HepG2 (cell line): Measurements from ENCODE around the gene COL9A3. TPM values are rescaled to one million over a fixed set of nuclear protein-coding genes. Genes with fewer than 3 reads are reported as not detected.

Experiments used
- ATM ChIP-seq: fragments of 450-650 bp; IDR thresholded peaks from 2 replicates; pipeline ENCODE4 v1.7.1; 2017; ENCODE audit warnings: mild to moderate bottlenecking, borderline replicate concordance
- CCDC6 ChIP-seq: sonication (generic); formaldehyde crosslinking; IDR thresholded peaks from 2 replicates; pipeline ENCODE4 v1.8.1; 2022; ENCODE audit warnings: mild to moderate bottlenecking, missing genetic modification reagents, moderate library complexity
- GTF3A ChIP-seq: sonication (generic); formaldehyde crosslinking; conservative IDR thresholded peaks from 2 replicates; pipeline ENCODE4 v1.4.0; 2020; ENCODE audit warnings: mild to moderate bottlenecking, missing genetic modification reagents
- MYNN ChIP-seq: sonication (generic); formaldehyde crosslinking; IDR thresholded peaks from 2 replicates; pipeline ENCODE4 v1.4.0; 2020; ENCODE audit warnings: mild to moderate bottlenecking, low read depth, missing genetic modification reagents
- PLRG1 ChIP-seq: fragments of 450-650 bp; conservative IDR thresholded peaks from 2 replicates; pipeline ENCODE4 v1.6.1; 2016
- RFX1 ChIP-seq: fragments of 450-650 bp; IDR thresholded peaks from 2 replicates; pipeline ENCODE4 v1.6.1; 2017
- TP53 ChIP-seq: sonication (generic); formaldehyde crosslinking; conservative IDR thresholded peaks from 2 replicates; pipeline ENCODE4 v1.4.0; 2020; ENCODE audit warnings: missing genetic modification reagents
- ZBTB38 ChIP-seq: sonication (generic); formaldehyde crosslinking; IDR thresholded peaks from 2 replicates; pipeline ENCODE4 v1.5.1; 2020; ENCODE audit warnings: mild to moderate bottlenecking, missing genetic modification reagents
- ZFP41 ChIP-seq: sonication (generic); formaldehyde crosslinking; IDR thresholded peaks from 2 replicates; pipeline ENCODE4 v1.4.0; 2020; ENCODE audit warnings: mild to moderate bottlenecking, missing genetic modification reagents, borderline replicate concordance
- ZKSCAN1 ChIP-seq: fragments of 150-350 bp; IDR thresholded peaks from 2 replicates; pipeline ENCODE4 v1.6.1; 2014; ENCODE audit warnings: low read length
- ZNF124 ChIP-seq: sonication (generic); formaldehyde crosslinking; IDR thresholded peaks from 2 replicates; pipeline ENCODE4 v1.4.0; 2020; ENCODE audit warnings: missing genetic modification reagents
- ZNF484 ChIP-seq: sonication (generic); formaldehyde crosslinking; IDR thresholded peaks from 2 replicates; pipeline ENCODE4 v1.5.1; 2020; ENCODE audit warnings: mild to moderate bottlenecking, low read depth, missing genetic modification reagents, borderline replicate concordance
- ZNF761 ChIP-seq: sonication (generic); formaldehyde crosslinking; conservative IDR thresholded peaks from 2 replicates; pipeline ENCODE4 v1.4.0; 2020; ENCODE audit warnings: mild to moderate bottlenecking, missing genetic modification reagents
- polyA plus RNA-seq, 8 experiments: library from polyadenylated mRNA; depleted of rRNA in 3 of 8; stranded (reverse) in 7 of 8; unstranded in 1 of 8; fragments of >200 nt; fragmentation: Illumina TruSeq in 4 of 8; extraction: Trizol in 4 of 8; gene quantifications; 2 replicates each; pipeline versions ENCODE4 v1.2.1 to v1.2.3, GENCODE V29; 2011 to 2016; ENCODE audit warnings: low read depth in 4 of 8, missing spikeins in 1 of 8, mixed read lengths in 1 of 8; ENCODE audit not compliant: insufficient read depth in 1 of 8
- total RNA-seq, 5 experiments: library from RNA; depleted of rRNA; stranded (reverse); fragments of >200 nt; fragmentation: Illumina TruSeq; extraction: Trizol; gene quantifications; 2 replicates each; pipeline ENCODE4 v1.2.3, GENCODE V29; 2016; ENCODE audit warnings: low read depth in 1 of 5
- TF ChIP-seq, protein P1 (sequence below): sonication (generic); formaldehyde crosslinking; IDR thresholded peaks from 2 replicates; pipeline ENCODE4 v1.4.0; 2020; ENCODE audit warnings: mild to moderate bottlenecking, missing genetic modification reagents
- TF ChIP-seq, protein P2 (sequence below): sonication (generic); formaldehyde crosslinking; IDR thresholded peaks from 2 replicates; pipeline ENCODE4 v1.4.0; 2020; ENCODE audit warnings: missing genetic modification reagents, borderline replicate concordance
- TF ChIP-seq, protein P3 (sequence below), 2 experiments: sonication (generic) in 1 of 2; formaldehyde crosslinking in 1 of 2; IDR thresholded peaks; 2 replicates each; pipeline versions ENCODE4 v1.4.0 to v1.6.1; 2016 to 2020; ENCODE audit warnings: borderline replicate concordance in 1 of 2, low read depth in 1 of 2, mild to moderate bottlenecking in 1 of 2, missing genetic modification reagents in 1 of 2

COL9A3 gene
- total and polyA plus RNA-seq, 2 of the 13 experiments (the other 11 are each of a cell fraction or from before 2014, with no cell fraction given): 155 to 204 TPM

DNA sequence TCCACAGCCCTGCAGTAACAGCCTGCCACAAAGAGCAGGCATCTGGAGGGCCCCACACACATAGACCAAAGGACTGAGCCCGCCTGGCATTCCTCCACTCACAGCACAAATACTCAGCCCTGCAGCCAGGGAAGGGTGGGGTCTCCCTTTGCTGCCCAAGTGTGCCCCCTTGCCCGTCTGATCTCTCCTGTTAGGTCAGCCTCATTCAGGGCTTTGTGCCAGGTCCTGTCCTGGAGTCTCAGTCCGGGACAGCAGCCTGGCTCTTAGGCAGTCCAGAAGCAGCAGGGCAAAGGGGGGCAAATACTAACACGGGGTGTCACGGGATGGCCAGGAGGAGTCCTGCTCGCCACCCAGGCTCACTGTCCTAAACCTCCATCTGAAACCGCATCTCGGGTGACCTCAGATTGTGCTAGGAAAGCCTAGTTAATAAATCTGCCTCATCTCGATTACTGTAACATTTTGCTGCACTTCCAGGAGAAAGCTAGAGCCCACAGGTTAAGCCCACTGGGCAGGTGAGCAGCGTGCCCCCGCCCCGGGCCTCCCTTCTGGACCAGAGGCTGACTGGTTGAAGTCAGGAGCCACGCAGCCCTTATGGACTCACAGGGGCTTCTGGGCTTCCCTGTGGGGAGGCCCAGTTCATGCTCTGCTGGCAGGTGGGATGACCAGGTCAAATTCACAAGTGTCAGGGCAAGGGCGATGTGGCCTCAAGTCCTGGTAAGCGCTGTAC lies 15.4 kb upstream of the COL9A3 start (continued):
- TF ChIP-seq, protein P1, sequence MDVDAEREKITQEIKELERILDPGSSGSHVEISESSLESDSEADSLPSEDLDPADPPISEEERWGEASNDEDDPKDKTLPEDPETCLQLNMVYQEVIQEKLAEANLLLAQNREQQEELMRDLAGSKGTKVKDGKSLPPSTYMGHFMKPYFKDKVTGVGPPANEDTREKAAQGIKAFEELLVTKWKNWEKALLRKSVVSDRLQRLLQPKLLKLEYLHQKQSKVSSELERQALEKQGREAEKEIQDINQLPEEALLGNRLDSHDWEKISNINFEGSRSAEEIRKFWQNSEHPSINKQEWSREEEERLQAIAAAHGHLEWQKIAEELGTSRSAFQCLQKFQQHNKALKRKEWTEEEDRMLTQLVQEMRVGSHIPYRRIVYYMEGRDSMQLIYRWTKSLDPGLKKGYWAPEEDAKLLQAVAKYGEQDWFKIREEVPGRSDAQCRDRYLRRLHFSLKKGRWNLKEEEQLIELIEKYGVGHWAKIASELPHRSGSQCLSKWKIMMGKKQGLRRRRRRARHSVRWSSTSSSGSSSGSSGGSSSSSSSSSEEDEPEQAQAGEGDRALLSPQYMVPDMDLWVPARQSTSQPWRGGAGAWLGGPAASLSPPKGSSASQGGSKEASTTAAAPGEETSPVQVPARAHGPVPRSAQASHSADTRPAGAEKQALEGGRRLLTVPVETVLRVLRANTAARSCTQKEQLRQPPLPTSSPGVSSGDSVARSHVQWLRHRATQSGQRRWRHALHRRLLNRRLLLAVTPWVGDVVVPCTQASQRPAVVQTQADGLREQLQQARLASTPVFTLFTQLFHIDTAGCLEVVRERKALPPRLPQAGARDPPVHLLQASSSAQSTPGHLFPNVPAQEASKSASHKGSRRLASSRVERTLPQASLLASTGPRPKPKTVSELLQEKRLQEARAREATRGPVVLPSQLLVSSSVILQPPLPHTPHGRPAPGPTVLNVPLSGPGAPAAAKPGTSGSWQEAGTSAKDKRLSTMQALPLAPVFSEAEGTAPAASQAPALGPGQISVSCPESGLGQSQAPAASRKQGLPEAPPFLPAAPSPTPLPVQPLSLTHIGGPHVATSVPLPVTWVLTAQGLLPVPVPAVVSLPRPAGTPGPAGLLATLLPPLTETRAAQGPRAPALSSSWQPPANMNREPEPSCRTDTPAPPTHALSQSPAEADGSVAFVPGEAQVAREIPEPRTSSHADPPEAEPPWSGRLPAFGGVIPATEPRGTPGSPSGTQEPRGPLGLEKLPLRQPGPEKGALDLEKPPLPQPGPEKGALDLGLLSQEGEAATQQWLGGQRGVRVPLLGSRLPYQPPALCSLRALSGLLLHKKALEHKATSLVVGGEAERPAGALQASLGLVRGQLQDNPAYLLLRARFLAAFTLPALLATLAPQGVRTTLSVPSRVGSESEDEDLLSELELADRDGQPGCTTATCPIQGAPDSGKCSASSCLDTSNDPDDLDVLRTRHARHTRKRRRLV: no peak
- no peak for TF ChIP-seq TP53 (CRISPR knock-in tag)
- no peak for TF ChIP-seq RFX1
- 0 out of 2 replicates have a peak, but pooled peaks have one; percentile 36 for TF ChIP-seq ZNF761 (CRISPR knock-in tag)
- 0 out of 2 replicates have a peak, but pooled peaks have one; percentile 43 for TF ChIP-seq GTF3A (CRISPR knock-in tag)
- TF ChIP-seq CCDC6 (CRISPR knock-in tag): no peak
- no peak for TF ChIP-seq PLRG1
- TF ChIP-seq ZNF484 (CRISPR knock-in tag): no peak
- TF ChIP-seq ZNF124 (CRISPR knock-in tag): no peak
- no peak for TF ChIP-seq ZBTB38
- TF ChIP-seq ATM: no peak
- no peak for TF ChIP-seq ZKSCAN1
- TF ChIP-seq, protein P2, sequence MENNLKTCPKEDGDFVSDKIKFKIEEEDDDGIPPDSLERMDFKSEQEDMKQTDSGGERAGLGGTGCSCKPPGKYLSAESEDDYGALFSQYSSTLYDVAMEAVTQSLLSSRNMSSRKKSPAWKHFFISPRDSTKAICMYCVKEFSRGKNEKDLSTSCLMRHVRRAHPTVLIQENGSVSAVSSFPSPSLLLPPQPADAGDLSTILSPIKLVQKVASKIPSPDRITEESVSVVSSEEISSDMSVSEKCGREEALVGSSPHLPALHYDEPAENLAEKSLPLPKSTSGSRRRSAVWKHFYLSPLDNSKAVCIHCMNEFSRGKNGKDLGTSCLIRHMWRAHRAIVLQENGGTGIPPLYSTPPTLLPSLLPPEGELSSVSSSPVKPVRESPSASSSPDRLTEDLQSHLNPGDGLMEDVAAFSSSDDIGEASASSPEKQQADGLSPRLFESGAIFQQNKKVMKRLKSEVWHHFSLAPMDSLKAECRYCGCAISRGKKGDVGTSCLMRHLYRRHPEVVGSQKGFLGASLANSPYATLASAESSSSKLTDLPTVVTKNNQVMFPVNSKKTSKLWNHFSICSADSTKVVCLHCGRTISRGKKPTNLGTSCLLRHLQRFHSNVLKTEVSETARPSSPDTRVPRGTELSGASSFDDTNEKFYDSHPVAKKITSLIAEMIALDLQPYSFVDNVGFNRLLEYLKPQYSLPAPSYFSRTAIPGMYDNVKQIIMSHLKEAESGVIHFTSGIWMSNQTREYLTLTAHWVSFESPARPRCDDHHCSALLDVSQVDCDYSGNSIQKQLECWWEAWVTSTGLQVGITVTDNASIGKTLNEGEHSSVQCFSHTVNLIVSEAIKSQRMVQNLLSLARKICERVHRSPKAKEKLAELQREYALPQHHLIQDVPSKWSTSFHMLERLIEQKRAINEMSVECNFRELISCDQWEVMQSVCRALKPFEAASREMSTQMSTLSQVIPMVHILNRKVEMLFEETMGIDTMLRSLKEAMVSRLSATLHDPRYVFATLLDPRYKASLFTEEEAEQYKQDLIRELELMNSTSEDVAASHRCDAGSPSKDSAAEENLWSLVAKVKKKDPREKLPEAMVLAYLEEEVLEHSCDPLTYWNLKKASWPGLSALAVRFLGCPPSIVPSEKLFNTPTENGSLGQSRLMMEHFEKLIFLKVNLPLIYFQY (CRISPR knock-in tag): no peak
- TF ChIP-seq MYNN: no peak
- TF ChIP-seq ZFP41 (CRISPR knock-in tag): no peak
- TF ChIP-seq, protein P3, sequence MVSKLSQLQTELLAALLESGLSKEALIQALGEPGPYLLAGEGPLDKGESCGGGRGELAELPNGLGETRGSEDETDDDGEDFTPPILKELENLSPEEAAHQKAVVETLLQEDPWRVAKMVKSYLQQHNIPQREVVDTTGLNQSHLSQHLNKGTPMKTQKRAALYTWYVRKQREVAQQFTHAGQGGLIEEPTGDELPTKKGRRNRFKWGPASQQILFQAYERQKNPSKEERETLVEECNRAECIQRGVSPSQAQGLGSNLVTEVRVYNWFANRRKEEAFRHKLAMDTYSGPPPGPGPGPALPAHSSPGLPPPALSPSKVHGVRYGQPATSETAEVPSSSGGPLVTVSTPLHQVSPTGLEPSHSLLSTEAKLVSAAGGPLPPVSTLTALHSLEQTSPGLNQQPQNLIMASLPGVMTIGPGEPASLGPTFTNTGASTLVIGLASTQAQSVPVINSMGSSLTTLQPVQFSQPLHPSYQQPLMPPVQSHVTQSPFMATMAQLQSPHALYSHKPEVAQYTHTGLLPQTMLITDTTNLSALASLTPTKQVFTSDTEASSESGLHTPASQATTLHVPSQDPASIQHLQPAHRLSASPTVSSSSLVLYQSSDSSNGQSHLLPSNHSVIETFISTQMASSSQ (IDR thresholded peaks at IDR 0.05; ENCODE audit: low read depth): no peak
- TF ChIP-seq, protein P3 (CRISPR knock-in tag; IDR thresholded peaks at IDR 0.05; ENCODE audit: borderline replicate concordance): 0 out of 2 replicates have a peak, but pooled peaks have one; percentile 35
